HG03575 (cell line): ENCODE measurements around the gene SCYGR4.

ENCODE experiments used
- ATAC-seq: cut with Tn5 transposase; IDR thresholded peaks from one replicate; pipeline ENCODE4 v1.9.1; 2021; ENCODE audit not compliant: unreplicated experiment, insufficient number of reproducible peaks, low FRiP score; ENCODE audit errors: extremely low read depth

SCYGR4 gene

GRCh38 chr2:227612546-227613271 lies 4.6 kb upstream of the SCYGR4 start:
- ATAC-seq: no peak

- no peak for ATAC-seq
Measured at GRCh38 chr2:227613272-227613660, 4.0 kb upstream of the SCYGR4 start.

- ATAC-seq: no peak
Measured at GRCh38 chr2:227614246-227614645, 3.1 kb upstream of the SCYGR4 start.

GRCh38 chr2:227614740-227615139 lies 2.6 kb upstream of the SCYGR4 start, which contains the start of gene SCYGR3:
SCYGR3 (minus strand) TSS chr2:227614840; CDS start chr2:227614840, 0 bp downstream.
- no peak for ATAC-seq

- no peak for ATAC-seq
Measured at GRCh38 chr2:227615181-227615580, 2.1 kb upstream of the SCYGR4 start.

GRCh38 chr2:227615906-227616305 lies 1.4 kb upstream of the SCYGR4 start:
- no peak for ATAC-seq

GRCh38 chr2:227616631-227617030 lies 667 bp upstream of the SCYGR4 start:
- ATAC-seq: no peak

GRCh38 chr2:227623226-227623625 lies 5.9 kb downstream of the SCYGR4 start:
- no peak for ATAC-seq

- no peak for ATAC-seq
Measured at GRCh38 chr2:227625420-227625819, 8.1 kb downstream of the SCYGR4 start.

GRCh38 chr2:227626580-227627151 lies 9.4 kb downstream of the SCYGR4 start:
- ATAC-seq: no peak

- peak; percentile 86 for ATAC-seq
Measured at GRCh38 chr2:227627769-227628168, 10.5 kb downstream of the SCYGR4 start.

GRCh38 chr2:227629435-227629834 lies 12.1 kb downstream of the SCYGR4 start:
- ATAC-seq: no peak

- no peak for ATAC-seq
Measured at GRCh38 chr2:227630322-227630721, 13.0 kb downstream of the SCYGR4 start.

- no peak for ATAC-seq
Measured at GRCh38 chr2:227632827-227633226, 15.5 kb downstream of the SCYGR4 start.

GRCh38 chr2:227634201-227634600 lies 16.9 kb downstream of the SCYGR4 start:
- ATAC-seq: no peak

GRCh38 chr2:227642656-227643055 lies 25.4 kb downstream of the SCYGR4 start:
- ATAC-seq: no peak

- no peak for ATAC-seq
Measured at GRCh38 chr2:227643990-227644551, 26.8 kb downstream of the SCYGR4 start.

GRCh38 chr2:227653419-227653818 lies 36.1 kb downstream of the SCYGR4 start:
- ATAC-seq: no peak

GRCh38 chr2:227654426-227654825 lies 37.1 kb downstream of the SCYGR4 start:
- ATAC-seq: no peak

- ATAC-seq: no peak
Measured at GRCh38 chr2:227655454-227655853, 38.2 kb downstream of the SCYGR4 start.
